Hepatocyte (in vitro differentiated cells): ENCODE data around the gene LACTBL1.

ENCODE experiments used
- CTCF ChIP-seq: fragments of 200-600 bp; sonication (generic); IDR thresholded peaks from 2 replicates; pipeline ENCODE4 v1.5.1; 2016; ENCODE audit warnings: antibody characterized with exemption, mild to moderate bottlenecking; ENCODE audit not compliant: poor library complexity
- EZH2phosphoT487 ChIP-seq: fragments of 200-600 bp; sonication (generic); IDR thresholded peaks from one replicate; pipeline ENCODE4 v1.6.1; 2018; ENCODE audit warnings: antibody characterized with exemption, mild to moderate bottlenecking, low read depth, moderate library complexity; ENCODE audit not compliant: unreplicated experiment, severe bottlenecking

- TF ChIP-seq CTCF (no peak), EZH2phosphoT487 (no peak)
These were observed 4.8 kb downstream of the LACTBL1 start for GRCh38 chr1:22967833-22968232.
